Cardiac septum (tissue), 1 donor: ENCODE data around the gene FAHD1. TPM values are rescaled to one million over a fixed set of nuclear protein-coding genes. Genes with fewer than 3 reads are reported as not detected.
"Not testable (repeated sequence)": the region's sequence is repeated elsewhere in the genome, so short reads cannot be mapped to it uniquely, and the experiment has no call there.

Experiments
- DNase-seq: peaks from one replicate; pipeline ENCODE4 v3.0.0-alpha.2; 2020; ENCODE audit warnings: low spot score
- intact Hi-C: fragments of 100-400 bp; cut with DNase I; formaldehyde crosslinking; loops from one replicate; pipeline ENCODE4 v1.14.0; 2022
- total RNA-seq: library from RNA; stranded (reverse); fragmentation: NEBNext Ultra II Directional; extraction: Animal tissue kit (Norgen Biotek cat#: 25700); gene quantifications from one replicate; pipeline ENCODE4 v1.2.1, GENCODE V29; 2021
- donor health status: DM: no; HTN: no; CAD: no.

FAHD1 gene
- total RNA-seq, 1 donor from 2014 or later: 20.5 TPM

GRCh38 chr16:1865902-1866690, 39.1 kb downstream of the FAHD1 start:
- DNase-seq: no peak
- intact Hi-C loops: no loop called here

DNA sequence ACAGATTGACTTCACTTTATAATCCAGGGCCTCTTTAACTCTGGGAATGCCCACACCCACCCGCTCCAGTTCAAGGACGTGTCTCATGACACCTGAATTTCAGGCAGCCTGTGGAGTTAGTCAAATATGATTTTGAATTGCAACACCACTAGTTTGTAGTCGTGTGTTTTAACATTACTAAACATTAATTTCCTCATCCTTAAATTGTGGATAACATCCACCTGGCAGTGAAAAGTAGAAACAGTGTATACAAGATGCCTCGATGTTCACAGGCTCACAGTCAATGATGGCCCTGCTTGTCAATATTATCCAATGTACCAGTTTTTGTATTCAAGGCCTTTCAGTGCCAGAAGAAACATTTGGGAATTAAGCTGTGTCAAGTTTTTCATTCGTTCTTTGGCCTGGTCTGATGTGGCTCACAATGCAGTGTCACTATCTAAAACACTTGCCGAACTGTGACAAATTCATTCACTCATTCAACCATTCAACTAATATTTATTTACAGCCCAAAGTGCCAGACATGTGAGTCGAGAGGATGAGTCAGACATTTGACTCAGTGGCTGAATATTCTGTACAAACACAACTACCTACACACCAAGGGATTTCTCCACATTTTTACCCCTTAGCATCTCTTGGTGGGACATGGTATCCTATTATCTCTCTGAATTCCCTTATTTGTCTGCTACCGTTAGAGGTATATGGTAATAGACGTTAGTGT, 43.5 kb downstream of the FAHD1 start:
- DNase-seq: no peak
- intact Hi-C loops: no loop called here

GRCh38 chr16:1871974-1872635, 45.1 kb downstream of the FAHD1 start, which contains the start of gene MEIOB:
TSS of gene MEIOB (minus strand) at chr16:1872164. CDS start at chr16:1868175, 3,989 bp downstream.
- no peak for DNase-seq
- intact Hi-C loops: no loop called here

GRCh38 chr16:1874854-1875253, 47.8 kb downstream of the FAHD1 start:
- intact Hi-C loops: no loop called here
- DNase-seq: no peak

GRCh38 chr16:1876066-1876465, 49.1 kb downstream of the FAHD1 start:
- DNase-seq, intact Hi-C loops: not testable (repeated sequence)

GRCh38 chr16:1876468-1876867, 49.5 kb downstream of the FAHD1 start:
- intact Hi-C loops: no loop called here
- DNase-seq: no peak

DNA sequence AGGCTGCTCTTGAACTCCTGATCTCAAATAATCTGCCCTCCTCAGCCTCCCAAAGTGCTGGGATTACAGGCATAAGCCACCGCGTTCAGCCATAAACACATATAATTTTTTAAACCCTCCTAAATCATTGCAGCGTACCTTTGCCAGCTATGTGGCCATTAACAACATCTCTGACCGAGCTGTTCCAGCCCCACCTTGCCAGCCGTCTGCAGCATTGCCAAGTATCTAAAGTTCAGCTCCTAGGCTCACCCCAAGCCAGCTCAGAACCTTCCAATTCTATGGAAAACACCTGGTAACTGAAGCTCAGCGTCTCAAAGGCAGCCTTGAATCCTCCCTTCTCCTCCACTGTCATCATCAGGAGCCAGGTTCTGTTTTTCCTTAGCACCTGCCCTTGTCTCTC, 50.1 kb downstream of the FAHD1 start:
- no peak for DNase-seq
- intact Hi-C loops: no loop called here

- DNase-seq: no peak
- intact Hi-C loops: no loop called here
Observed at GRCh38 chr16:1877804-1878203, 50.8 kb downstream of the FAHD1 start.

DNA sequence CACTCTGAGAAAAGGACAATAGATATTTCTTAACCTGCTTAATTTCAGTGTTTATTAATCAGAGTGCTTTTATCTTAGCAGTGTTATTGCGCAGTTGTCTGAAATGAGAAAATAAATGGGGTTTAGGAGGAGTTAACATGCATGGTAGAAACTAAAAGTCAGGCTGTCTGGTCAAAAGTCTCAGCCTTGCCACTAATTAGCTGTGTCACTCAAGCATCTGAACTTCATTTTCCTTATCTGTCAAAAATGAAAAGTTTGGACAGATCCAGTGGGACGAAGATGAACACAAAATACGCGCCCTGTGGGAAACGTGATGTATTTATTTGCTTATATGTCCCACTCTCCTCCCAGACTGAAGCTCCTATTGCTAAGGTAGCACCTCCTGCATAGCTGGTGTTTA, 51.2 kb downstream of the FAHD1 start:
- DNase-seq: no peak
- intact Hi-C loops: no loop called here

Other genes starting within 250 kb of the FAHD1 start
- 10.5 TPM for gene IFT140, start 215.1 kb upstream of the FAHD1 start, total RNA-seq
- 12.4 TPM for gene CRAMP1, start 214.8 kb upstream of the FAHD1 start, total RNA-seq
- gene JPT2, start 148.9 kb upstream of the FAHD1 start, total RNA-seq: 26.2 TPM
- gene MAPK8IP3, start 121.0 kb upstream of the FAHD1 start, total RNA-seq: 71.4 TPM
- gene NME3, start 55.7 kb upstream of the FAHD1 start, total RNA-seq: 31.7 TPM
- 14.9 TPM for gene EME2, start 54.4 kb upstream of the FAHD1 start, total RNA-seq
- gene MRPS34, start 54.1 kb upstream of the FAHD1 start, total RNA-seq: 63.4 TPM
- gene SPSB3, start 44.6 kb upstream of the FAHD1 start, total RNA-seq: 24.2 TPM
- 32.3 TPM for gene NUBP2, start 44.2 kb upstream of the FAHD1 start, total RNA-seq
- 0.19 TPM for gene IGFALS, start 33.5 kb upstream of the FAHD1 start, total RNA-seq
- gene HAGH, start 381 bp upstream of the FAHD1 start, total RNA-seq: 166 TPM
- not detected for gene MEIOB, start 45.0 kb downstream of the FAHD1 start, total RNA-seq
- not detected for gene HS3ST6, start 91.2 kb downstream of the FAHD1 start, total RNA-seq
- 39.2 TPM for gene MSRB1, start 116.0 kb downstream of the FAHD1 start, total RNA-seq
- 202 TPM for gene RPL3L, start 127.5 kb downstream of the FAHD1 start, total RNA-seq
- gene NDUFB10, start 132.3 kb downstream of the FAHD1 start, total RNA-seq: 390 TPM
- 702 TPM for gene RPS2, start 137.6 kb downstream of the FAHD1 start, total RNA-seq
- gene RNF151, start 139.7 kb downstream of the FAHD1 start, total RNA-seq: not detected
- 18.3 TPM for gene TBL3, start 144.8 kb downstream of the FAHD1 start, total RNA-seq
- not detected for gene NOXO1, start 154.3 kb downstream of the FAHD1 start, total RNA-seq
- gene GFER, start 157.0 kb downstream of the FAHD1 start, total RNA-seq: 25.5 TPM
- 1.8 TPM for gene SYNGR3, start 162.8 kb downstream of the FAHD1 start, total RNA-seq
- 21.9 TPM for gene ZNF598, start 182.6 kb downstream of the FAHD1 start, total RNA-seq
- gene NPW, start 192.6 kb downstream of the FAHD1 start, total RNA-seq: not detected
- 183 TPM for gene NHERF2, start 199.7 kb downstream of the FAHD1 start, total RNA-seq
- gene NTHL1, start 220.6 kb downstream of the FAHD1 start, total RNA-seq: 10.4 TPM
- gene TSC2, start 220.8 kb downstream of the FAHD1 start, total RNA-seq: 73.3 TPM